ENCODE measurements around the gene SLC39A10. TPM values are rescaled to one million over a fixed set of nuclear protein-coding genes. Genes with fewer than 3 reads are reported as not detected.
"Not testable (repeated sequence)": the region's sequence is repeated elsewhere in the genome, so short reads cannot be mapped to it uniquely, and the experiment has no call there.

SLC39A10 gene
- total RNA-seq, 4 donors from 2014 or later = 4.9 to 34.4 (median 12.4) TPM

- in situ Hi-C loops (cut with MboI; ENCODE audit: low pct_ligation_motif_present in 1 of 4, low pct_unique_long_range_greater_than_20kb in 1 of 4, low sequenced_read_pairs in 3 of 4) (no loop called here), intact Hi-C loops (cut with DNase I; ENCODE audit: low total_unique reads) (no loop called here)
- H3K27me3 ChIP-seq = no peaks in the 10 kb centered on the region
Observed at GRCh38 chr2:195687320-195688086, 30.5 kb downstream of the SLC39A10 start.

GRCh38 chr2:195692531-195692930, 35.5 kb downstream of the SLC39A10 start:
- in situ Hi-C loops (cut with MboI; ENCODE audit: low pct_ligation_motif_present in 1 of 4, low pct_unique_long_range_greater_than_20kb in 1 of 4, low sequenced_read_pairs in 3 of 4); DNase-seq: not testable (repeated sequence)

More at GRCh38 chr2:195687320-195688086, 30.5 kb downstream of the SLC39A10 start:
- Histone ChIP-seq H3K27ac (no peak overlapping the region), H3K4me1 (peaks cover 0 to 7% (median 0%) of the 10 kb centered on the region in 4 donors), H3K4me3 (no peak overlapping the region), H3K9me3 (no peaks in the 10 kb centered on the region), H3K36me3 (no peaks in the 10 kb centered on the region)
- no peak for DNase-seq
- WGBS, 2 donors (ENCODE audit: low coverage in 1 of 2) = 75 to 84% methylated on average over 2 of the region's 2 CpGs
- TF ChIP-seq POLR2A (IDR thresholded peaks at IDR 0.05) (no peak), POLR2AphosphoS5 (IDR thresholded peaks at IDR 0.05) (no peak), EP300 (IDR thresholded peaks at IDR 0.05; ENCODE audit: low read depth) (no peak)
- TF ChIP-seq, protein P1, sequence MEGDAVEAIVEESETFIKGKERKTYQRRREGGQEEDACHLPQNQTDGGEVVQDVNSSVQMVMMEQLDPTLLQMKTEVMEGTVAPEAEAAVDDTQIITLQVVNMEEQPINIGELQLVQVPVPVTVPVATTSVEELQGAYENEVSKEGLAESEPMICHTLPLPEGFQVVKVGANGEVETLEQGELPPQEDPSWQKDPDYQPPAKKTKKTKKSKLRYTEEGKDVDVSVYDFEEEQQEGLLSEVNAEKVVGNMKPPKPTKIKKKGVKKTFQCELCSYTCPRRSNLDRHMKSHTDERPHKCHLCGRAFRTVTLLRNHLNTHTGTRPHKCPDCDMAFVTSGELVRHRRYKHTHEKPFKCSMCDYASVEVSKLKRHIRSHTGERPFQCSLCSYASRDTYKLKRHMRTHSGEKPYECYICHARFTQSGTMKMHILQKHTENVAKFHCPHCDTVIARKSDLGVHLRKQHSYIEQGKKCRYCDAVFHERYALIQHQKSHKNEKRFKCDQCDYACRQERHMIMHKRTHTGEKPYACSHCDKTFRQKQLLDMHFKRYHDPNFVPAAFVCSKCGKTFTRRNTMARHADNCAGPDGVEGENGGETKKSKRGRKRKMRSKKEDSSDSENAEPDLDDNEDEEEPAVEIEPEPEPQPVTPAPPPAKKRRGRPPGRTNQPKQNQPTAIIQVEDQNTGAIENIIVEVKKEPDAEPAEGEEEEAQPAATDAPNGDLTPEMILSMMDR (IDR thresholded peaks at IDR 0.05) = no peak

GRCh38 chr2:195694553-195694952, 37.5 kb downstream of the SLC39A10 start:
- no peaks in the 10 kb centered on the region for H3K4me1 ChIP-seq
- 97 to 100% methylated on average over 6 to 7 of the region's 7 CpGs for WGBS, 2 donors (ENCODE audit: low coverage in 1 of 2)
- in situ Hi-C loops (cut with MboI; ENCODE audit: low pct_ligation_motif_present in 1 of 4, low pct_unique_long_range_greater_than_20kb in 1 of 4, low sequenced_read_pairs in 3 of 4) = no loop called here
- H3K27me3 ChIP-seq = no peaks in the 10 kb centered on the region
- DNase-seq = no peak
- TF ChIP-seq, protein P1 (IDR thresholded peaks at IDR 0.05) = no peak
- no peak for TF ChIP-seq POLR2A (IDR thresholded peaks at IDR 0.05)
- no peaks in the 10 kb centered on the region for H3K36me3 ChIP-seq
- intact Hi-C loops (cut with DNase I; ENCODE audit: low total_unique reads) = no loop called here
- H3K27ac ChIP-seq = no peak overlapping the region
- H3K4me3 ChIP-seq = no peak overlapping the region
- no peaks in the 10 kb centered on the region for H3K9me3 ChIP-seq

More at GRCh38 chr2:195692531-195692930, 35.5 kb downstream of the SLC39A10 start:
- H3K4me3 ChIP-seq; H3K9me3 ChIP-seq; intact Hi-C loops (cut with DNase I; ENCODE audit: low total_unique reads); H3K27ac ChIP-seq; H3K36me3 ChIP-seq; H3K4me1 ChIP-seq; H3K27me3 ChIP-seq: not testable (repeated sequence)
- 80 to 82% methylated on average over 3 of the region's 3 CpGs for WGBS, 2 donors (ENCODE audit: low coverage in 1 of 2)

DNA sequence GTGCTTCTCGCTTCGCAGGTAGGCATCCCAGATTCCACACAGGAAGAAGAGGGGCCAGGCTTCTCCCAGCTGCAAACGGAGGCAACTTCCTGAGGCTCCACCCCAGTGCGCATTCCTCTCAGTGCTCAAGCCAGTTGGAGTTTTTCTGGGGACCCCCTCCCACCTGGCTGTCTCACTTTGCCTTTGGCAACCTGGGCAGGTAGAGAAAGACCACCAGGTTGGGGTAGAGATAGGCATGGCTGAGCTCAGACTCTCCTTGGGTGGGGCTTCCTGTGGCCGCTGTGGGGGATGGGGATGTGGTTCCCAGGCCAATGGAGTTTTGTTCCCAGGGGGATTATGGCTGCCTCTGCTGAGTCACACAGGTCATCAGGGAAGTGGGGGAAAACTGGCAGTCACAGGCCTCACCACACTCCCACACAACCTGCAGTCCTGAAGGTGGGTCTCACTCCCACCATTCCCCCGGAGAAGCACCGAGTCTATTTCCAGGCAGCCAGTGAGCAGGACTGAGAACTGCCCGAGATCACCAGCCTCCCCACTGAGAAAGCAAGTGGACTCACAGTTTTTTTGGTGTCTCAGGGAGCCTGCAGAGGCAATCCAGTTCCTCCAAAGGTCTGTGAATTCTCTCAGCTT, 38.1 kb downstream of the SLC39A10 start:
- Histone ChIP-seq H3K4me3 (no peak overlapping the region), H3K4me1 (no peaks in the 10 kb centered on the region), H3K9me3 (peaks cover under 1 to 2% of the 10 kb centered on the region in 2 donors), H3K27ac (no peak overlapping the region), H3K36me3 (no peaks in the 10 kb centered on the region), H3K27me3 (no peaks in the 10 kb centered on the region)
- DNase-seq = no peak
- in situ Hi-C loops (cut with MboI; ENCODE audit: low pct_ligation_motif_present in 1 of 4, low pct_unique_long_range_greater_than_20kb in 1 of 4, low sequenced_read_pairs in 3 of 4) (no loop called here), intact Hi-C loops (cut with DNase I; ENCODE audit: low total_unique reads) (no loop called here)
- TF ChIP-seq POLR2A (IDR thresholded peaks at IDR 0.05) (no peak), POLR2AphosphoS5 (IDR thresholded peaks at IDR 0.05) (no peak), EP300 (IDR thresholded peaks at IDR 0.05; ENCODE audit: low read depth) (no peak)
- TF ChIP-seq, protein P1 (IDR thresholded peaks at IDR 0.05) = no peak
- WGBS, 2 donors (ENCODE audit: low coverage in 1 of 2) = 91% methylated on average over 8 of the region's 8 CpGs; no CpG with 5 or more reads in 1 of the 2 donors
